ENCODE results near the gene UBE2O. TPM values are rescaled to one million over a fixed set of nuclear protein-coding genes. Genes with fewer than 3 reads are reported as not detected.
A peak's percentile ranks its signal among the peaks of the same experiment; 100 is the strongest.

UBE2O gene
- total RNA-seq, 6 experiments from 2014 or later, result 24.3 to 26.0 (median 24.5) TPM

DNA sequence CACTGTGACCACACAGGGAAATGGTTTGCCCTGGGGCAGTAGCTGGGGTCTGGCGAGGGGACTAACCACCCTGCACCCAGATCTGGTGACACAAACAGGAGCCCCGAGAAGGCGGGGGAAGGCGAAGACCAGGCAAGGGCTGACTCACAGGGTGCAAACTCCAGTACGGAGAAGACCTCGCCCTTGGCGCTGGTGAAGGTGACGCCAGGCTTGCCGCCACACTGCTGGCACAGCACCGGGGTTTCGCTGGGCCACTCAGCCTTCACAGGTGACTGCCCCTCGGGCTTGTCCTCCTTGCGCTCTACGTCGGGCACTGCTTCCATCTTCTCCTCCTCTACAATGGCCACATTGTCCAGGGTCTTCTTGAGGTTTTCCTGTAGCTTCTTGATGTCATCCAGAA is 57.0 kb downstream of the UBE2O start:
- Mint-ChIP-seq H3K27ac (no peak overlapping the region), H3K4me3 (no peak overlapping the region), H3K36me3 (ENCODE audit: low read depth) (peaks cover 8% of the 10 kb centered on the region), H3K27me3 (ENCODE audit: insufficient read depth) (peaks cover 3% of the 10 kb centered on the region), H3K9me3 (no peaks in the 10 kb centered on the region), H3K4me1 (ENCODE audit: low read depth) (no peaks in the 10 kb centered on the region)
- TF ChIP-seq, protein P1, sequence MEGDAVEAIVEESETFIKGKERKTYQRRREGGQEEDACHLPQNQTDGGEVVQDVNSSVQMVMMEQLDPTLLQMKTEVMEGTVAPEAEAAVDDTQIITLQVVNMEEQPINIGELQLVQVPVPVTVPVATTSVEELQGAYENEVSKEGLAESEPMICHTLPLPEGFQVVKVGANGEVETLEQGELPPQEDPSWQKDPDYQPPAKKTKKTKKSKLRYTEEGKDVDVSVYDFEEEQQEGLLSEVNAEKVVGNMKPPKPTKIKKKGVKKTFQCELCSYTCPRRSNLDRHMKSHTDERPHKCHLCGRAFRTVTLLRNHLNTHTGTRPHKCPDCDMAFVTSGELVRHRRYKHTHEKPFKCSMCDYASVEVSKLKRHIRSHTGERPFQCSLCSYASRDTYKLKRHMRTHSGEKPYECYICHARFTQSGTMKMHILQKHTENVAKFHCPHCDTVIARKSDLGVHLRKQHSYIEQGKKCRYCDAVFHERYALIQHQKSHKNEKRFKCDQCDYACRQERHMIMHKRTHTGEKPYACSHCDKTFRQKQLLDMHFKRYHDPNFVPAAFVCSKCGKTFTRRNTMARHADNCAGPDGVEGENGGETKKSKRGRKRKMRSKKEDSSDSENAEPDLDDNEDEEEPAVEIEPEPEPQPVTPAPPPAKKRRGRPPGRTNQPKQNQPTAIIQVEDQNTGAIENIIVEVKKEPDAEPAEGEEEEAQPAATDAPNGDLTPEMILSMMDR (IDR thresholded peaks at IDR 0.05), result no peak
- no peak for DNase-seq

DNA sequence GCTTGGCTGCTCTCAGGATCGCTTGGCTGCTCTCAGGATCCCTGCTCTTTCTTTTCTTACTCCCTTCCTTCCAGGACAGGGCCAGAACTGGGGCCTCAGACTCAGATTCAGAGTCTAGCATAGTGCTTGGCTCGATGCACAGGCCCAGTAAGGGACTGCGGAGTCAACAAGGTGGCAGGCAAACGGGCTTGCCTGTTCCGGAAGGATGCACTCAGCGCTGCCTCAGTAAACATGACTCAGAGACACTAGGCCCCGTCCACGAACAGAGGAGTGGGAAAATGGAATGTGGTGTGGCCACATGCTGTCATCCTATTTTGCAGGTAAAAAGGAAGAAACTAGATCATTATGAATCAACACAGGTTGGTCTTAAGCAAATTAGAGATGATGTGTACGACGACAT is 58.8 kb downstream of the UBE2O start:
- H3K27me3 Mint-ChIP-seq (ENCODE audit: insufficient read depth), result peaks cover 16% of the 10 kb centered on the region
- H3K9me3 Mint-ChIP-seq, result no peaks in the 10 kb centered on the region; the same call in 1 of the 2 replicates
- H3K4me1 Mint-ChIP-seq (ENCODE audit: low read depth), result no peaks in the 10 kb centered on the region
- peaks cover 7% of the 10 kb centered on the region for H3K36me3 Mint-ChIP-seq (ENCODE audit: low read depth)
- TF ChIP-seq, protein P1 (IDR thresholded peaks at IDR 0.05), result no peak
- peak overlapping the region; percentile 48; the same call in 1 of the 2 replicates for H3K27ac Mint-ChIP-seq
- no peak overlapping the region for H3K4me3 Mint-ChIP-seq
- no peak for DNase-seq

DNA sequence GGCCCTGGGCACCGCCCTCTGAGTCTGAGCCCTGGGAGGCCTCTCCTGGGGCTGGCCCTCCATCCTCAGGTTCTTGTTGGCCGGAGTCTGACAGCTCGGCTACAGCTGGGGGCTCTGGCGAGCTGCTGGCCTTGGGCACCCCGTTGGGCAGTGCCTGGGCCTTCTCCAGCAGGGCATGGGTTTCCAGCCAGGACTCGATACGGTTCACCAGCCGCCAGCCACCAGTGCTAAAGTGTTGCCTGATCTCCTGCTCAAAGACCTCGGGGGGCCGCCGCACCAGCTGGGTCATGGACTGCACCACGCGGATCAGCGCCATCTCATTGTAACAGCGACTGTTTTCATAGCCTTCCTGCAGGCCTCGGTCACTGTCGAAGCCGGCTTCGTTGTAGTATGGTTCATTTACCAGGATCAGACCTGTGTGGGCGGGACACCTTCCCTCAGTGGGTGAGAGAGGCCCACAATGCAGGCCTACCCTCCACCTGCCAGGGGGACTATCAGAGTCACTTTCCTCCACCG is 61.7 kb downstream of the UBE2O start:
- TF ChIP-seq, protein P1 (IDR thresholded peaks at IDR 0.05), result no peak
- Mint-ChIP-seq H3K4me3 (no peak overlapping the region), H3K27me3 (ENCODE audit: insufficient read depth) (peaks cover 23% of the 10 kb centered on the region), H3K36me3 (ENCODE audit: low read depth) (peaks cover 15% of the 10 kb centered on the region), H3K9me3 (no peaks in the 10 kb centered on the region; the same call in 1 of the 2 replicates), H3K4me1 (ENCODE audit: low read depth) (peaks cover 18% of the 10 kb centered on the region), H3K27ac (no peak overlapping the region)
- DNase-seq, result no peak

DNA sequence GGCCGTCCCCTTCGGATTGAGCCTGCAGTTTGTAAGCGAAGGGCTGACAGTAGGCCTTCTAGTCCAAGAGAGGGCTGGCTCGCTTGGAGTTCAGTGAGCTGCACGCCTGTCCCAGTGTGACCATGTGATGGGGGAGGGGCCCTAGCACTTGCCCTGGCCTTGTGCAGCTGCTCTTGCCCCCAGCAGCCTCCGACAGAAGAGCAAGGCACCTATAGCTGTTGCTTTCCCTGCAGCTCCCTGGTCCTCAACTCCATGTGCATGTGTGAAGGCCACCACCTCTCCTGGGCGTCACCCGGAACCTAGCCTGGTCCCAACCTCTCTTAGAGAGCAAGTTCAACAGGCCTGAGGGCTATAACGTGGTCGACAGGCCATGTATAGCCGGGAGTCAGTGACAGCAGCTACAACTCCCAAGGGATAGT is 62.9 kb downstream of the UBE2O start:
- Mint-ChIP-seq H3K36me3 (ENCODE audit: low read depth) (peaks cover 18% of the 10 kb centered on the region), H3K9me3 (no peaks in the 10 kb centered on the region; the same call in 1 of the 2 replicates)

DNA sequence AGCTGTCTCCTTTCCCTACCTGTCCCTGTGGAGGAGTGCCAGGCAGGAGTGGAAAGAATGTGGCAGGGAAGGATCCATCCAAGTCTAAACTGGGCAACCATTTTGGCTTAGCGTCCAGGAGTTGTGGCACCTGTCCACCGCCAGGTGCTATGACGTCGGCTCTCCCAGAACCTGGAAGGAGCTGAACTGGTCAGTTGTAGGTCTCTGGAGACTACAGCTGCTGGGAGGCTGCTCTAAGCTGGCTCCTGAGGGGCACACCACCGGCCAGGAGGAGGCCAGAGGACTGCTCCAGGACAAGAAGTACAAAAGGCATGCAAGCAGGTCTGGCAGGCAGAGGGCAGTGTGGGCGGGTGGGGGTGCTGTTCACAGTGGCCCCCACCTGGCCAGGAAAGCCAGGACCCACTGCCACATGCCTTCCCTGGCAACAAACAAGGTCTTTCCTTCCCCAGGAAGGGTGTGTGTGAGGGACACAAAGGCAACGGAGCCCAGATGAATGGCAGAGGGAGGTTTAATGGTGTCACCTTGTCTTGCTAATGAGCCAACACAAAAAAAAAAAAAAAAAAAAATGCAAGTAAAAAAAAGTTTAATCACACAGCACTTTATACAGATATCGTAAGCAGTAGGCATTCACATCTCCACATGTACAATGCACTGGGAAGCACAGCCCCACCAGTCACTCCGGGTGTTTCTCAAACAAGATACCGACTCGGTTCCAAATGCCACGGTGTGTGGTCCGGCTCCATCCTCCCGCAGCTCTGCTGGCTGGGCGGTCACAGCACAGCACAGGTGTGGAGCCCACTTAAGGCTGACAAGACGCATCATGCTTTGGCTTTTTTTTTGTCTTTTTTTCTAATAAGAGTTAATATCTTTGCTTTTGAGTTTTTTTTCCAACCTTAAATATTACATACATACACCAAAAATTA is 63.7 kb downstream of the UBE2O start:
- no peak for DNase-seq

More for the DNA sequence above, 62.9 kb downstream of the UBE2O start:
- Mint-ChIP-seq H3K27ac (no peak overlapping the region; the same call in 1 of the 2 replicates), H3K4me1 (ENCODE audit: low read depth) (peaks cover 20% of the 10 kb centered on the region), H3K27me3 (ENCODE audit: insufficient read depth) (peaks cover 26% of the 10 kb centered on the region), H3K4me3 (no peak overlapping the region; the same call in 1 of the 2 replicates)
- DNase-seq, result no peak
- TF ChIP-seq, protein P1 (IDR thresholded peaks at IDR 0.05), result no peak

More for the DNA sequence above, 63.7 kb downstream of the UBE2O start:
- TF ChIP-seq, protein P1 (IDR thresholded peaks at IDR 0.05), result peak; percentile 53
- peaks cover 28% of the 10 kb centered on the region for H3K27me3 Mint-ChIP-seq (ENCODE audit: insufficient read depth)
- H3K36me3 Mint-ChIP-seq (ENCODE audit: low read depth), result peaks cover 18% of the 10 kb centered on the region
- H3K27ac Mint-ChIP-seq, result peak overlapping the region; percentile 18; the same call in 1 of the 2 replicates
- H3K9me3 Mint-ChIP-seq, result no peaks in the 10 kb centered on the region; the same call in 1 of the 2 replicates
- no peak overlapping the region for H3K4me3 Mint-ChIP-seq
- H3K4me1 Mint-ChIP-seq (ENCODE audit: low read depth), result peaks cover 20% of the 10 kb centered on the region
